GM18511 (cell line): ENCODE results near the gene NOXO1.
"Not testable (repeated sequence)": the region's sequence is repeated elsewhere in the genome, so short reads cannot be mapped to it uniquely, and the experiment has no call there.

Source experiments
- ATAC-seq: cut with Tn5 transposase; IDR thresholded peaks from one replicate; pipeline ENCODE4 v1.9.1; 2021; ENCODE audit warnings: mild to moderate bottlenecking, moderate library complexity; ENCODE audit not compliant: unreplicated experiment

The NOXO1 gene

GRCh38 chr16:1963806-1964505 is 17.3 kb downstream of the NOXO1 start:
- peak; percentile 15 for ATAC-seq

DNA sequence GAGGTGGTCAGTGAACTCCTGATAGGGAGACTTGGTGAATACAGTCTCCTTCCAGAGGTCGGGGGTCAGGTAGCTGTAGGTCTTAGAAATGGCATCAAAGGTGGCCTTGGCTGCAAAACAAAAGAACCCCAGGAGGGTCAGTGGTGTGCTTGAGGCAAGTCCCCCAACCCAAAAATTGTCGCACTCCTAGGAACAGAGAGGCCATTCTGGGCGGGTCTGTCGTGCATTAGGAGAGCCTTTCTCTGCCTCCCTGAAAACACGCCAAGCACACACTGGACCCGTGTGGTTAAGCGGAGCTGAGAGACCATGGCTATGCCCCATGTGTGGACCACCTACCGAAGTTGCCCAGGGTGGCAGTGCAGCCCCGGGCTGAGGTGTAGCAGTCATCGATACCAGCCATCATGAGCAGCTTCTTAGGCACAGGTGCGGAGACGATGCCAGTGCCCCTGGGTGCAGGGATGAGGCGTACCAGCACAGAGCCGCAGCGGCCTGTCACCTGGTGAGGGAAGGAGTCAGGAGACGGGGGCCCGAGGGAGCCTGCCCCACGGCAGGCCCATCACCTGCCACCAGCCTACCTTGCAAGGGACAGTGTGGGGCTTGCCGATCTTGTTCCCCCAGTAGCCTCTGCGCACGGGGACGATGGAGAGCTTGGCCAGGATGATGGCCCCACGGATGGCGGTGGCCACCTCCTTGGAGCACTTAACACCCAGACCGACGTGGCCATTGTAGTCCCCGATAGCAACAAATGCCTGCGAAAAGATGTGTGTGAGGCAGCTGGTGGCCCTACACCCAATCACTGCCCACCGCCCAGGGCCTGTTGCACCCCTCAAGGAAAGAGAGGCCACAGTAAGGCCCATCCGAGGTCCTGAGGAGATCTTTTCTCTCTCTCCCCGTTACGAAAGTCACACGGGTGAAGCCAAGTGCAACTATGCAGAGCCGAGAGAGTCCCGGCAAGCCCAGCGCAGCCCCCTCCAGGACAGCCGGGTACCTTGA is 18.8 kb downstream of the NOXO1 start:
- ATAC-seq: not testable (repeated sequence)

DNA sequence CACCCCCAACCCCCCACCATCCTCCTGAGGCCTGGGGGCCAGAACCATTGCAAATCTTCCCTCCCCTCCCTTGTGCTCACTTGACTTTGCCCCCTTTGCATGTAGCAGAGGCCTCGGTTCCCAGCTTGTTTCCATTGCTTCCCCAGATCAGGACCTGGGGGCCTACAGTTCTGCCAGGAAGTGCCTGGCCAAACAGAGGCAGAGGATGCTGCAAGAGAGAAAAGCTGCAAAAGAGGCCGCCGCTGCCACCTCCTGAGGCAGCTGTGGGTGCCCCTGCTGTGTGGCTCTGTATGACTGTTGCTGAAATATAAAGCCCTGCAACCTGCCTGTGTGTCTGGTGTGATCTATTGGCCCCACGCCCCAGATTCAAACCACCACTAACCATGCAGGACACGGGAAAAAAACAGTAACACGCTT is 19.6 kb downstream of the NOXO1 start:
- ATAC-seq: no peak

DNA sequence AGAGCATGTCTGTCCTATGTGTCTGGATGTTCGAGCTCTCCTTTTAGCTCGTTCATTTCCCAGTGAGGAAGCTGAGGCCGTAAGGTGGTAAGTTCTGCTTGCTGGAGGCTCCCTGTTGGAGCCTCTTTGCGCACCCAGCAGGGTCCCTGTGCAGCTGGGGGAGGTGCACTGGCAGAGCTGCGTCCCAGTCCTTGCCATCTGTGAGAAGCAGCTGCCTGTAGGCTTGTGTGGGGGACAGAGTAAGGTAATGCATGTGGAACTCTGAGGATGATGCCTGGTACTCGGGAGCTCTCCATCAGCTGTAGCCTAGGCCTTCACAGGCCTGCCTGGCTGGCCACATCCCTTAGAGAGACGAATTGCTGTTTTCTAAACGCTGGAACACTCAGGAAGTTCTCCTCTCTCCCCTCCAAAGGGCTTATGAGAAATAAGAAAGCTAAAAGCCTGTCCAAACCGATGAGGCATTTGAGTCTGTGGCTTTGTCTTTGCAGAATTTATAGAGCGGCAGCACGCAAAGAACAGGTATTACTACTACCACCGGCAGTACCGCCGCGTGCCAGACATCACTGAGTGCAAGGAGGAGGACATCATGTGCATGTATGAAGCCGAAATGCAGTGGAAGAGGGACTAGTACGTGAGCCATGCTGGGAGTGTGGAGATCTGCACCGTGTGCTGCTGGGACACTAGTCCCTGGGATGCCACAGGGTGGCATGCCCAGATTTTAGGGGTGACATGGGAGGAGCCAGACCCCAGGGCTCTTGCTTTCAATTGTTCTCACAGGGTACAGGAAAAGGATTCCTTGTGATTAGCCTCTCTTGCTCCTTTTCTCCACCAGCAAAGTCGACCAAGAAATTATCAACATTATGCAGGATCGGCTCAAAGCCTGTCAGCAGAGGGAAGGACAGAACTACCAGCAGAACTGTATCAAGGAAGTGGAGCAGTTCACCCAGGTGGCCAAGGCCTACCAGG is 20.3 kb downstream of the NOXO1 start:
- no peak for ATAC-seq

DNA sequence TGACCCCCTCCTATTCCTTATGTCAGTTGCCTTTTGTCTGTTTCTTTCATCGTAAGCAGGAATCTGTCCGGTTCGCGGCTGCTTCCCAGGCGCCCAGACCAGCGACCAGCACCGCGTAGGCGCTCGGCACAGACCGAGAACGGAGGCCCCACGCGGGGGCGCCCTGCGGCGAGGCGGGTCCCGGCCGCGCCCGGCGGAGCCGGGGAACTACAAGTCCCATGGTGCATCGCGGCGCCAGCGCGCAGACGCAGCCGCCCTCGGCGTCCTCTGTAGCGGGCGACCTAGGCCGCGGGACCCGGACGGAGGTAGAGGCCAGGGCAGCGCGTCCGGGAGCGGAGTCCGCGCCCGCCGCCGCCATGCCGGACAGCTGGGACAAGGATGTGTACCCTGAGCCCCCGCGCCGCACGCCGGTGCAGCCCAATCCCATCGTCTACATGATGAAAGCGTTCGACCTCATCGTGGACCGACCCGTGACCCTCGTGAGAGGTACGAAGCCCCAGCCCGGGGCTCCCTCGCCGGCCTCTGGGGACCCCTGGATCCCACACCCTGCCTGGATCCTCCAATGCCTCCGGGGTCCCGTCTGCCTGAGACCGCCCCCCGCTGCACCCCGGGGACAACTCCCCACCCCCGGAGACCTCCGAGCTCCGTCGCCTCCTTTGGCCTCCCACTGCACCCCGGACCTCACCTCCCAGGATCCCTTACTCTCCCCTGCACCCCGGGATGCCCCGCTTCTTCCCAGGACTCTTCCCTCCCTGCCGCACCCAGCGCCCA is 21.8 kb downstream of the NOXO1 start, which contains the start of gene NDUFB10:
TSS of gene NDUFB10 (plus strand) at position 270 of the 771 bp plus-strand sequence. CDS start at position 357, 87 bp downstream.
- ATAC-seq: peak; percentile 75

DNA sequence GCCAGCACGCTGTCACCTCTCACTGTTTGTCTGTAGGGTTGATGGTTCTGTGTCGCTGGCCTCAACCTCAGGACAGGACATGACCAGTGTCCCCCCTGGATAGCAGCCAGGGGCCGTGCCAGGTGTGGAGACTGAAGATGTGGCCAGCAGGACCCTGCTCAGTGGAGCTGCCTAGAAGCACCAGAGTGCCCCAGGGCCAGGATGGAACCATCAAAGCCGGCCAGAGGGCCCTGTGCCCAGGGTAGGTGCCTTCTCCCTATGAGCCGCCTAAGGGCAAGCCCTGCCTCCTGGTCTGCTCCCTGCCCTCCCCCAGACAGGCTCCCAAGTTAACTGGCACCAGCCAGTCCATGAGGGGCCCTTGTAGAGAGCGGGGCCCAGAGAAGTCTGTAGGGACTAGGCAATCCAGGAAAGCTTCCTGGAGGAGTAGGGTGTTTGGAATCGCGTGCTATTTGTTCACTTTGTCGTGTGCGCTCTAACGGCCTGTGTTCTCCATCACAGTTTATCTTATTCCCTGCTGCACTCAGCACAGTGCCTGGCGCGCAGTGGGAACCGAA is 22.5 kb downstream of the NOXO1 start:
- ATAC-seq: no peak

DNA sequence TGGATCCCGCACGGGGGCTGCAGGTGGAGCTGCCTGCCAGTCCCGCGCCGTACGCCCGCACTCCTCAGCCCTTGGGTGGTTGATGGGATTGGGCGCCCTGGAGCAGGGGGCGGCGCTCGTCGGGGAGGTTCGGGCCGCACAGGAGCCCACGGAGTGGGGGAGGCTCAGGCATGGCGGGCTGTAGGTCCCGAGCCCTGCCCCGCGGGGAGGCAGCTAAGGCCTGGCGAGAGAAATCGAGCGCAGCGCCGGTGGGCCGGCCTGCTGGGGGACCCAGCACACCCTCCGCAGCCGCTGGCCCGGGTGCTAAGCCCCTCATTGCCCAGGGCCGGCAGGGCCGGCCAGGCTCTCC is 23.2 kb downstream of the NOXO1 start:
- ATAC-seq: not testable (repeated sequence)

DNA sequence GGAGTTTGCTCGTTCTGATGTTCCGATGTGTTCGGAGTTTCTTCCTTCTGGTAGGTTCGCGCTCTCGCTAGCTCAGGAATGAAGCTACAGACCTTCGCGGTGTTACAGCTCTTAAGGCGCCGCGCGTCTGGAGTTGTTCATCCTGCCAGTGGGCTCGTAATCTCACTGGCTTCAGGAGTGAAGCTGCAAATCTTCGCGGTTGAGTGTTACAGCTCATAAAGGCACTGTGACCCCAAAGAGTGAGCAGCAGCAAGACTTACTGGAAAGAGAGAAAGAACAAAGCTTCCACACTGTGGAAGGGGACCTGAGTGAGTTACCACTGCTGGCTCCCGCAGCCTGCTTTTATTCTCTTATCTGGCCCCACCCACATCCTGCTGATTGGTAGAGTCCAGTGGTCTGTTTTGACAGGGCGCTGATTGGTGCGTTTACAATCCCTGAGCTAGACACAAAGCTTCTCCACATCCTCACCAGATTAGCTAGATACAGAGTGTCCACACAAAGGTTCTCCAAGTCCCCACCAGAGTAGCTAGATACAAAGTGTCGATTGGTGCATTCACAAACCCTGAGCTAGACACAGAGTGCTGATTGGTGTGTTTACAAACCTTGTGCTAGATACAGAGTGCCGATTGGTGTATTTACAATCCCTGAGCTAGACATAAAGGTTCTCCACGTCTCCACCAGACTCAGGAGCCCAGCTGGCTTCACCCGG is 23.7 kb downstream of the NOXO1 start:
- ATAC-seq: not testable (repeated sequence)

DNA sequence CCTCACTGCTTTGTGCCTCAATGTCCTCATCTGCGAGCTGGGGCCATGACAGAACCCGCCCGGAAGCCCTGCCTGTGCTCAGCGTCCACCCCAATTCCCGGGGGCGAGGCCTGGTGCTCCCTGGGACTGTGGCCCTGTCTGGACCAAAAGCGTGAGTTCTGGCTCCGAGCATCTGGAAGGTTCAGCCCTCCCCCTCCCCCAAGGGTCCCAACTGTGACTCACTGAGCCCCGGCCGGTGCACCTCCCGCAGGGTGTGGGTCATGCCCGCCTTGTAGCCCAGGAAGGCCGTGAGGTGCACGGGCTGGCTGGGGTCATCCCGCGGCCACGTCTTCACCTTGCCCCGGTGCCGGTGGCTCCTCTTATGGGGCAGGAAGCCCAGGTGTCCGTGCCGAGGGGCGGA is 27.5 kb downstream of the NOXO1 start:
- ATAC-seq: no peak

- ATAC-seq: no peak
Observed at GRCh38 chr16:1950559-1950958, 30.7 kb downstream of the NOXO1 start.

DNA sequence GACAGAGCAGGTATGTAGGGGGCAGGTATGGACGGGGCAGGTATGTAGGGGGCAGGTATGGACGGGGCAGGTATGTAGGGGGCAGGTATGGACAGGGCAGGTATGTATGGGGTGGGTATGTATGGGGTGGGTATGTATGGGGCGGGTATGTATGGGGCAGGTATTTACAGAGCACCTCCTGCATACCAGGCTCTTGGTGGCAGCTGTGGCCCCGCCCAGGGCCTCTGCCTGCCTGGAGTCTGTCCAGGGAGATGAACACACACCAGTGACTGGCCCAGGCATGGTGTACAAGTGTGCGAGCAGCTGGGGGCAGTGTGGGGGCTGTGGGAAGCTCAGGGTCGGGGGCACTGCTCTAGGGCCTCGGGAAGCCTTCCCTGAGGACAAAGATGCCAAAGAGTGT is 31.2 kb downstream of the NOXO1 start:
- ATAC-seq: no peak

DNA sequence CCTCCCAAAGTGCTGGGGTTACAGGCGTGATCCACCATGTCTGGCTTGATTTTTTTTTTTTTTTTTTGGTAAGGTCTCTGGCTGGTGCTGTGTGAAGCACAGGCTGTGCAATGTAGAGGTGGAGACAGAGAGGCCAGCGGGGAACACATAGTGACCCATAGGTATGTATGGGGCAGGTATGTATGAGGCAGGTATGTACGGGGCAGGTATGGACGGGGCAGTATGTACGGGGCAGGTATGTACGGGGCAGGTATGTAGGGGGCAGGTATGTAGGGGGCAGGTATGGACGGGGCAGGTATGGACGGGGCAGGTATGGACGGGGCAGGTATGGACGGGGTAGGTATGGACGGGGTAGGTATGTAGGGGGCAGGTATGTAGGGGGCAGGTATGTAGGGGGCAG is 31.8 kb downstream of the NOXO1 start:
- ATAC-seq: no peak

DNA sequence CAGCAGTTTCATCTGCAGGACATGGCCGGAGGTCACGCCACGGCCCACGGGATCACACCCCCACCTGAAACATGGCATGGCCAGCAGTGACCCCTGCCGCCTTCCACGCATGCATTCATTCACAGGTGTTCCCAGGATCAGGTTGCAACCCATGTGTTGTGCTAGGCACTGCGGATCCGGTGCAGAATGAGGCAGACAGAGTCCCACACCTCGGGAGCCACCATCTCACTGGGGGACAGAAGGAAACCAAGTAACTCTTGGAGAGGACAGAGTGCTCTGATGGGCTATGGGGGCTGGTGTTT is 33.9 kb downstream of the NOXO1 start:
- ATAC-seq: no peak

DNA sequence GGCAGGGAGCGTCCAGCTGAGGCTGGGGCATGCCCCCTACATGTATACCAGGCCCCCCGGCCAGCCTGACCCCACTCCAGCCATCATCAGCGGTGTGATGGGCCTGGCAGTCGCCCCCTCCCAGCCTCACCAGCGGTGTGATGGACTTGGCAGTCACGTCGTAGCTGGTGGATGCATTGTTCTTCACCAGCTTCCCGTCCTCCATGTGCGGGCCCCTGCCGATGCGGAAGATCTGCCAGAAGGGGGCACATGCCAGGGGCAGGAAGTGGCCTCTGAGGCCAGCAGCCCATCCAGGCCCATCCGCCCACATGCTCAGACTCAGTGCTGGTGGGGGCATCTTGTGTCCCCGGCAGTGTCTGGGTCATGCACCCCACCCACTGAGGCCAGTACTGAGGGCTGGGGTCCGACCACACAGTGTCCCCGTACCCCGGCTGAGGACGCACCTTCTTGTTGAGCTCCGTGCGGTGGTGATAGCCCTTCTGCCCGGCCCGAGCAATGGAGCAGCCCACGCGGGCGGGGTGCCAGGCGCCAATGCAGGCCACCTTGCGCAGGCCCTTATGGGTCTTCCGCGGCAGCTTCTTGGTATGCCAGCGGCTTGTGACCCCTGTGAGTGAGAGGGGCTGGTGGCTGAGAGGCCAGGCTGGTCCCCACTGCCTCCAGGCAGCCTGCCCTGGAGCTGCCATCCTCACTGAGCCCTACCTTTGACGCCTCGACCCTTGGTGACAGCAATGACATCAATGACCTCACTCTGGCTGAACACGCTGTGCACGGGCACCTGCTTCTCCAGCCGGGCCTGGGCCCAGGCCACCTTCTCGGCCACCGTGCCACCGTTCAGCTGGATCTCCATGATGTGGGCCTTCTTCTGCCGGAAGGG is 34.5 kb downstream of the NOXO1 start:
- ATAC-seq: no peak

- ATAC-seq: no peak
Observed at GRCh38 chr16:1945559-1946391, 35.5 kb downstream of the NOXO1 start.

DNA sequence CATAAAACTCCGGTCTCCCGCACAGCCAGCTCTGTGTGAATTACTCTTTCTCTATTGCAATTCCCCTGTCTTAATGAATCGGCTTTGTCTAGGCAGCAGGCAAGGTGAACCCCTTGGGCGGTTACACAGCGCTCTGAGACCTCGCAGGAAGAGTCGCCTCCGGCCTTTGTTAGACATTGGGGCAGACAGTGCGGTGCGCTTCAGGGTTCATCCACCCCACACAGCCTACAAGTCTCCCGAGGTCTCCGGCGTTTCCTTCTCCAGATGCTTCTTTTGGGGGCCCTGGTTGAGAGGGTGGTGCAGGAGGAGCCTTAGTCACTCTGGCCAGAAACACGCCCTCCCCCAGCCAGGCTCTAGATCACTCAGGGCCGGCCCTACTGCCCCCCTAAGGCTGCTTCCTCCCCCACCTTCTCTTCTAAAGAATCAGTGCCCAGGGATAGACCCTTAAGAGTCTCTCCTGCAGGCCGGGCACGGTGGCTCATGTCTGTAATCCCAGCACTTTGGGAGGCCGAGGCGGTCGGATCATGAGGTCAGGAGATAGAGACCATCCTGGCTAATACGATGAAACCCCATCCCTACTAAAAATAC is 36.6 kb downstream of the NOXO1 start:
- no peak for ATAC-seq
